Activated T-cell treated with anti-CD3 and anti-CD28 coated beads, Interleukin-2, amount 50 U/mL, for 24 hours (primary cell): Measurements from ENCODE around the gene ZNF276.
"Not testable (repeated sequence)": the region's sequence is repeated elsewhere in the genome, so short reads cannot be mapped to it uniquely, and the experiment has no call there.

Experiments used
- DNase-seq: peaks from one replicate; pipeline ENCODE4 v3.0.0-alpha.2; 2020
- H3K27ac Mint-ChIP-seq: 2 replicates; pipeline ENCODE4 v1.8.0; 2020; ENCODE audit warnings: mild to moderate bottlenecking, mixed read lengths
- H3K27me3 Mint-ChIP-seq: 2 replicates; pipeline ENCODE4 v1.8.0; 2020; ENCODE audit warnings: mixed read lengths
- H3K36me3 Mint-ChIP-seq: 2 replicates; pipeline ENCODE4 v1.8.0; 2020; ENCODE audit warnings: low read depth, mixed read lengths
- H3K4me1 Mint-ChIP-seq: 2 replicates; pipeline ENCODE4 v1.8.0; 2020; ENCODE audit warnings: low read depth, mixed read lengths
- H3K4me3 Mint-ChIP-seq: 2 replicates; pipeline ENCODE4 v1.8.0; 2020; ENCODE audit warnings: mild to moderate bottlenecking, moderate library complexity, mixed read lengths
- H3K9me3 Mint-ChIP-seq: 2 replicates; pipeline ENCODE4 v1.8.0; 2020; ENCODE audit warnings: mixed read lengths

ZNF276 gene, protein sequence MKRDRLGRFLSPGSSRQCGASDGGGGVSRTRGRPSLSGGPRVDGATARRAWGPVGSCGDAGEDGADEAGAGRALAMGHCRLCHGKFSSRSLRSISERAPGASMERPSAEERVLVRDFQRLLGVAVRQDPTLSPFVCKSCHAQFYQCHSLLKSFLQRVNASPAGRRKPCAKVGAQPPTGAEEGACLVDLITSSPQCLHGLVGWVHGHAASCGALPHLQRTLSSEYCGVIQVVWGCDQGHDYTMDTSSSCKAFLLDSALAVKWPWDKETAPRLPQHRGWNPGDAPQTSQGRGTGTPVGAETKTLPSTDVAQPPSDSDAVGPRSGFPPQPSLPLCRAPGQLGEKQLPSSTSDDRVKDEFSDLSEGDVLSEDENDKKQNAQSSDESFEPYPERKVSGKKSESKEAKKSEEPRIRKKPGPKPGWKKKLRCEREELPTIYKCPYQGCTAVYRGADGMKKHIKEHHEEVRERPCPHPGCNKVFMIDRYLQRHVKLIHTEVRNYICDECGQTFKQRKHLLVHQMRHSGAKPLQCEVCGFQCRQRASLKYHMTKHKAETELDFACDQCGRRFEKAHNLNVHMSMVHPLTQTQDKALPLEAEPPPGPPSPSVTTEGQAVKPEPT

DNA sequence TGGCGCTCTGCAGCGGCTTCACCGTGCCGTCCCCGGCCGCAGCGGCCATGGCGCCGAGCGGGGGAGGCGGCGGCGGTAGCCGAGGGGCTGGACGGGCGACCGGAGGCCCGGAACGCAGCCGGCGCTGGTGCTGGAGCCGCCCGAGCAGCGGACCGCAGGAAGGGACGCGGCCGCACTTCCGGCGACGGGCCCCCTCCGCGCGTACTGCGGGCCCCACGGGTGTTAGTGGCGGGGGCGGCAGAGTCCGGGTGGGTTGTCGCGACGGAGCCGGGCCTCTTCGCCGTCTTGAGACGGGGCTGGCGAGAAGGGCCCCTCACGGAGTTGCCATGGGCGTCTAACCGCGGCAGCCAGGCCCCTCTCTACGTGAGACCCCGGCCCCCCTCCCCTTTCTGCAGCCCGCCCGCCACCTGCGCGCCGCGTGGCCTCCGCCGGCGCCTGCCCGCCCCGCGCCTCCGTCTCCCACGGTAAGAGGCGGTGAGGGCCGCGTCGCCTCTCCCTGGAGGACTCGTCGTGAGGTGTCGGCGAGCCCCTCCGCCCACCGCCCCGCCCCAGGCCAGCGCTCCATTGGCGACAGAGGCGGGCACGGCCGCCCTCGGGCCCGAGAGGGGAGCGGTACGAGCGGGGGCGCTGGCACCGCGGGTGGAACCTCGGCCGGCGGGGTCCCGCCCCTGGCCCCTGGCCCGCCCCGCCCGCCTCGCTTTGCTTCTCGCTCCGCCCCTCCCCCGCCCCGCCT lies at the start of gene ZNF276, which contains the start of gene VPS9D1:
TSS of gene ZNF276 (plus strand) at position 725 of the 733 bp plus-strand sequence. CDS start 104 bp downstream, outside the sequence.
TSS of gene VPS9D1 (minus strand) at position 86 of the 733 bp plus-strand sequence. CDS start at position 49, 37 bp downstream.
- peaks cover 52% of the 10 kb centered on the region for H3K4me1 Mint-ChIP-seq
- peaks cover 49% of the 10 kb centered on the region for H3K36me3 Mint-ChIP-seq
- DNase-seq = peak; percentile 92
- peak within 1 kb of the TSS; percentile 89 for H3K4me3 Mint-ChIP-seq
- H3K9me3 Mint-ChIP-seq = no peaks in the 10 kb centered on the region
- no peaks in the 10 kb centered on the region for H3K27me3 Mint-ChIP-seq
- H3K27ac Mint-ChIP-seq = peak within 1 kb of the TSS; percentile 94

DNA sequence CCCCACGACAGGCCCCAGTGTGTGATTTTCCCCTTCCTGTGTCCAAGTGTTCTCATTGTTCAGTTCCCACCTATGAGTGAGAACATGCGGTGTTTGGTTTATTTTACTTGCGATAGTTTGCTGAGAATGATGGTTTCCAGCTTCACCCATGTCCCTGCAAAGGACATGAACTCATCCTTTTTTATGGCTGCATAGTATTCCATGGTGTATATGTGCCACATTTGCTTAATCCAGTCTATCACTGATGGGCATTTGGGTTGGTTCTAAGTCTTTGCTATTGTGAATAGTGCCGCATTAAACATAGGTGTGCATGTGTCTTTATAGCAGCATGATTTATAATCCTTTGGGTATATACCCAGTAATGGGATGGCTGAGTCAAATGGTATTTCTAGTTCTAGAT lies 49.8 kb upstream of the ZNF276 start:
- H3K36me3 Mint-ChIP-seq, H3K27me3 Mint-ChIP-seq, H3K4me3 Mint-ChIP-seq, DNase-seq, H3K27ac Mint-ChIP-seq, H3K9me3 Mint-ChIP-seq: not testable (repeated sequence)
- H3K4me1 Mint-ChIP-seq = peaks cover 23% of the 10 kb centered on the region

DNA sequence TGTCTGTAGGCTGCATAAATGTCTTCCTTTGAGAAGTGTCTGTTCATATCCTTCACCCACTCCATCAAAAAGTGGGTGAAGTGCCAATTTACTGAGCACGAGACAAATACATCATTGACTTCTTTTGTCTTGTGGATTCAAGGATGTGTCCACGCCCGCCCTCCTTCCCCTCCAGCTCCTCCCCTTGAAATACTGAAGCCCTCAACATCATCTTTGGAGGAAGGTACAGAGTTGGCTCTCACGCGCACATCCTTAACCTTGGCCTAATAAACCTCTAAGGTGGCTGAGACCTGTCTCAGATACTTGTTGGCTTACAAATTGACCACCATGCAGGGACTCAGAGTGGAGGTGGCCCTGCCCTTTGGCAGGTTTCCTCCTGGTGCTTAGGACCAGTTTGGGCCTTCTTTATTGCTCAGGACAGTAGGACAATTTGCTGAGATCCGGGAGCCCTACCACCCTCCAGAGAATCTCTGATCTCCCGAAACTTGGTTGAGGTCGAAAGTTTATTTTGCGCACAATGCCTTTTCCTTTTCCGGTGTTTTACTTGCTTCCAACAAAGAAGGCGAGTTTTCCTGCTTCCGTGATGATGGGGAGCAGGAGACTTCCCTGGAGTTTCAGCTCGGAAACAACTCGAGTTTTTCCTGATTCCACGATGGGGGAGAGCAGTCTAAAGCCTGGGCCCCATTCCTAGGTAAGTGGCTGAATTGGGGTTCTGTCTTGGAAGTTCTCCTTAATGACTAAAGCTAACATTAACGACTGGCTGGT lies 49.0 kb upstream of the ZNF276 start:
- Mint-ChIP-seq H3K27me3 (no peaks in the 10 kb centered on the region), H3K4me1 (peaks cover 23% of the 10 kb centered on the region), H3K9me3 (no peaks in the 10 kb centered on the region), H3K27ac (no peak overlapping the region), H3K4me3 (no peak overlapping the region), H3K36me3 (peaks cover 5% of the 10 kb centered on the region)
- no peak for DNase-seq

DNA sequence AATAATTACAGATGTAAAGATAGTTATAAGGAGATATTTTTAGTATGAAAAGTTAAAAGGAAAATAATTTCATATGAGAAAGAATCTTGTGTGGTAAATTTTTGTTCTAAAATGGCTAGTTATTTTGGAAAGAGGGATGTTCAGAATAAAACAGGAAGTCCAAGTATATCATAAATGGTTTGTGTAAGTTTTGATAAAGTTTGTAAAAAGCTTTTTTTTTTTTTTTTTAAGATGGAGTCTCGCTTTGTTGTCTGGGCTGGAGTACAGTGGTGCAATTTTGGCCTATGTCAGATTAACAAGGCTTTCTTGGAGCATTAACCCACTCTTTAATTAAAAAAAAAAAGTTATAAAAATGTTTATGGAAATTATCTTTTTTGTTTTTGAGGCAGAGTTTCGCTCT lies 43.1 kb upstream of the ZNF276 start:
- Mint-ChIP-seq H3K9me3 (no peaks in the 10 kb centered on the region), H3K27ac (no peak overlapping the region), H3K4me3 (no peak overlapping the region), H3K4me1 (no peaks in the 10 kb centered on the region), H3K27me3 (no peaks in the 10 kb centered on the region), H3K36me3 (peaks cover 2% of the 10 kb centered on the region)
- DNase-seq = no peak

DNA sequence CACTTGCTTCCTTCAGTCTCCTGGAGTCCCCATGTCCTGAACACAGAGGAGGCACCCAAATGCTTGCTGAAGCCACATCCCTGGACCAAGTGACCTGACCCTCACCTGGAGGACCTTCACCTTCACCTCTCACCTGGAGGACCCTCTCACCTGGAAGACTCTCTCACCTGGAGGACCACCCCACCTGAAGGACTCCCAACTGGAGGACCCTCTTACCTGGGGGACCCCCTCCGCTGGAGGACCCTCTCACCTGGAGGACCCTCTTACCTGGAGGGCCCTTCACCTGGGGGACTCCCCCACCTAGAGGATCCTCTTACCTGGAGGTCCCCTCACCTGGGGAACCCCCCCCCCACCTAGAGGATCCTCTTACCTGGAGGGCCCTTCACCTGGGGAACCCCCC lies 35.4 kb upstream of the ZNF276 start:
- H3K4me3 Mint-ChIP-seq = peak overlapping the region; percentile 64
- no peak for DNase-seq
- peaks cover 49% of the 10 kb centered on the region for H3K36me3 Mint-ChIP-seq
- H3K4me1 Mint-ChIP-seq = peaks cover 19% of the 10 kb centered on the region
- H3K9me3 Mint-ChIP-seq = no peaks in the 10 kb centered on the region
- H3K27me3 Mint-ChIP-seq = no peaks in the 10 kb centered on the region
- peak overlapping the region; percentile 74 for H3K27ac Mint-ChIP-seq

DNA sequence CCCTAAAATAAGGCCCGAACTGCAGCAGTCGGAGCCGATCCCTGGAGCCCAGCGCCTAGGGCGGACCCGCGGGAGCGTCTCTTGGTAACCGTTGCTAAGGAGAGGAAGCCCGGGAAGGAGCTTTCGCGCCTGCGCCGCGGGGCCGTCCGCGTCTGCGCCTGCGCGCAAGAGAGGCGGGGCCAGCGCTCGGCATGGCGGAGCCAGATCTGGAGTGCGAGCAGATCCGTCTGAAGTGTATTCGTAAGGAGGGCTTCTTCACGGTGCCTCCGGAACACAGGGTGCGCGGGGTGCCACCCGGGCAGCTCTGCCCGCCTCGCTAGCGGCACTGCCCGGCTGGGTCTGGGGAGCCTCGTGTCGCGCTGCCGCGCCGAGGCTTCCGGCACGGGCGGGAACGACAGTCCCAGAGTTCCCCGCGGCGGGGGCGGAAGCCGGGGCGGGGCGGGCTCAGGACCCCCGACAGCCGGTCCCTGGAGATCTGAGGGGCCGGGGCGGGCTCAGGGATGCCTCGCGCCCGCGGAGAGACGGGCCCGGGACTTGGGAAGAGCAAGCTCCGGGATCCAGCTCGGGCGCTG lies 34.7 kb upstream of the ZNF276 start, which contains the start of gene CDK10:
TSS of gene CDK10 (plus strand) at position 170 of the 572 bp plus-strand sequence. CDS start at position 192, 22 bp downstream.
- peaks cover 55% of the 10 kb centered on the region for H3K36me3 Mint-ChIP-seq
- peak within 1 kb of the TSS; percentile 89 for H3K4me3 Mint-ChIP-seq
- H3K4me1 Mint-ChIP-seq = peaks cover 19% of the 10 kb centered on the region
- peak; percentile 97 for DNase-seq
- H3K27me3 Mint-ChIP-seq = no peaks in the 10 kb centered on the region
- peak within 1 kb of the TSS; percentile 96 for H3K27ac Mint-ChIP-seq
- H3K9me3 Mint-ChIP-seq = no peaks in the 10 kb centered on the region

DNA sequence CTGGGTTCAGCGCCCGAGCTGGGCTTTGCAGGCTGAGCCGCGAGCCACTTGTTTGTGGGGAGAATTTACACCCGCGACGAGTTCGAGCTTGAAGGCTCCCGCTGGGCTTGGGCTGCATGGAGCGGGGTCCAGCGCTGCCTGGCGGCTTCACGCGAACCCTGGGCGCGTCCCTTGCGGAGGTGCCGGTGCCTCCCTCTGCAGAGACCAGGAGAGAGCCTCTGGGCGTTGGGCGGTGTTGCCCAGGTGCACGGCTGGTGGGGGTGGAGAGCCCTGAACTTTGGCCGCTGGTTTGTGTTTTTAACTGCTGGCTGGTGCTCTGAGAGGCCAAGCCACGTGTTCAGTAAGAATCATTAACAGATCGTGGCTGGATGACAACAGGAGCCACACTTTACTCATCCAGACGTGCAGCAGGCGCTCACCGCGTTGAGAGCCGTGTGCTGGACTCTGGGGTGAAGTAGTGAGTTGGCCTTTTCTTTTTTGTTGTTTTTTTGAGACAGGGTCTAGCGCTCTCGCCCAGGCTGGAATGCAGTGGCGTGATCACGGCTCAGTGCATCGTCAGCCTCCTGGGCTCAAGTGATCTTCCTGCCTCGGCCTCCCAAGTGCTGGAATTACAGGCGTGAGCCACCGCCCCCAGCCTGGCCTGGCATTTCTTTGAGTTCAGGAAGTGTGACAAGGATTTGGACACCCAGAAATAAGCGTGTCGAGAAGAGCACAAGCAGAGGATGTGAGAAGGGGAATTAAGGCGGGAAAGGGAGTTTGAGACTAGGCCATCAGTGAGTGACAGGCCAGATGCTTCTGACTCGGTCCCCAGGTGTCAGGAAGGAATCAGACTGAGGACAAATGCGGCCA lies 34.0 kb upstream of the ZNF276 start:
- H3K36me3 Mint-ChIP-seq = peaks cover 60% of the 10 kb centered on the region
- peak overlapping the region; percentile 96 for H3K27ac Mint-ChIP-seq
- H3K4me3 Mint-ChIP-seq = peak overlapping the region; percentile 89
- H3K27me3 Mint-ChIP-seq = no peaks in the 10 kb centered on the region
- peaks cover 19% of the 10 kb centered on the region for H3K4me1 Mint-ChIP-seq
- no peaks in the 10 kb centered on the region for H3K9me3 Mint-ChIP-seq
- no peak for DNase-seq

DNA sequence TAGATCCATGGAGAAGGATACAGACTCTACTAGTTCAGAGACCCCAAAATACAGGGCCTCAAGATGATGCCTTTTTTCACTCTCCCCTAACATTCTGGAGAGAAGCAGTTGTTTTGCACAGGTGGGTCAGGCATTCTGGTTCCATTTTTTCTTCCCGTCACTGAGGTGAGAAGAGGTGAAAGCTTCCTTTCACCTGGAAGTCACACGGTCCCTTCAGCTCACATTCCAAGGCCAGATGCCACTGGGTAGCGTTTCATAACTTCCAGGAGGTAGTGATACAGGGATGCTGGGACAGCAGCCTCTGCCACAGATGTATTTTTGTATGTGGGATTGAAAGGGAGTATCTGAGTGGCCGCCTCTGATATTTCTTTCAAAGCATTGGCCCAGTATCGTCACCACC lies 32.9 kb upstream of the ZNF276 start:
- no peak for DNase-seq
- no peaks in the 10 kb centered on the region for H3K9me3 Mint-ChIP-seq
- peaks cover 19% of the 10 kb centered on the region for H3K4me1 Mint-ChIP-seq
- no peaks in the 10 kb centered on the region for H3K27me3 Mint-ChIP-seq
- peaks cover 71% of the 10 kb centered on the region for H3K36me3 Mint-ChIP-seq
- H3K27ac Mint-ChIP-seq = peak overlapping the region; percentile 61
- H3K4me3 Mint-ChIP-seq = peak overlapping the region; percentile 89

DNA sequence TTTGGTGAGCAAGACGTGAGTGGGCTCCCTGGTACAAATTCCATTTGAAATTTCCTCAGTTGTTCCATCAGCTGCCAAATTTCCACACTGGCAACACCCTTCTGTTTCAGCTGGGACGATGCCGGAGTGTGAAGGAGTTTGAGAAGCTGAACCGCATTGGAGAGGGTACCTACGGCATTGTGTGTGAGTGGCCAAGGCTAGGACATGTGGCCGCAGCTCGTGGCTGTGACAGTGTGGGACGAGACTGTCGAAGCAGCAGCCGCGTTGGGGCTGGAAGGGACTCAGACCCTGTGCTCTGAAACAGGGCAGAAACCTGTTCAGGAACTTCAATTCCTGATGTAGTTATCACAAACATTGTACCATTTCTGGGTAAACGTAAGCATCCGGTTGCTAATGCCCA lies 32.2 kb upstream of the ZNF276 start:
- H3K4me3 Mint-ChIP-seq = no peak overlapping the region
- H3K9me3 Mint-ChIP-seq = no peaks in the 10 kb centered on the region
- H3K4me1 Mint-ChIP-seq = peaks cover 19% of the 10 kb centered on the region
- H3K27ac Mint-ChIP-seq = peak overlapping the region; percentile 14
- DNase-seq = no peak
- no peaks in the 10 kb centered on the region for H3K27me3 Mint-ChIP-seq
- peaks cover 78% of the 10 kb centered on the region for H3K36me3 Mint-ChIP-seq

DNA sequence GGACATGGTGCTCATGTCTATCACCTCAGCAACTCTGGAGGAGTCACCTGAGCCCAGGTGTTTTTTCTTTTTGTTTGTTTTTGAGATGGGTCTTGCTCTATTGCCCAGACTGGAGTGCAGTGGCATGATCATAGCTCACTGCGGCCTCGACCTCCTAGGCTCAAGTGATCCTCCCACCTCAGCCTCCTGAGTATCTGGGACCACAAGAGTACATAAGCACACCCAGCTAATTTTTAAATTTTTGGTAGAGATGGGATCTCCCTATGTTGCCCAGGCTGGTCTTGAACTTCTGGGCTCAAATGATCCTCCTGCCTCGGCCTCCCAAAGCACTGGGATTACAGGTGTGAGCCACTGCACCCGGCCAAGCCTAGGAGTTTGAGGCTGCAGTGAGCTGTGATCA lies 31.7 kb upstream of the ZNF276 start:
- Mint-ChIP-seq H3K36me3 (peaks cover 81% of the 10 kb centered on the region), H3K4me1 (peaks cover 19% of the 10 kb centered on the region)
- not testable (repeated sequence) for H3K9me3 Mint-ChIP-seq, H3K27ac Mint-ChIP-seq, H3K27me3 Mint-ChIP-seq, H3K4me3 Mint-ChIP-seq, DNase-seq

DNA sequence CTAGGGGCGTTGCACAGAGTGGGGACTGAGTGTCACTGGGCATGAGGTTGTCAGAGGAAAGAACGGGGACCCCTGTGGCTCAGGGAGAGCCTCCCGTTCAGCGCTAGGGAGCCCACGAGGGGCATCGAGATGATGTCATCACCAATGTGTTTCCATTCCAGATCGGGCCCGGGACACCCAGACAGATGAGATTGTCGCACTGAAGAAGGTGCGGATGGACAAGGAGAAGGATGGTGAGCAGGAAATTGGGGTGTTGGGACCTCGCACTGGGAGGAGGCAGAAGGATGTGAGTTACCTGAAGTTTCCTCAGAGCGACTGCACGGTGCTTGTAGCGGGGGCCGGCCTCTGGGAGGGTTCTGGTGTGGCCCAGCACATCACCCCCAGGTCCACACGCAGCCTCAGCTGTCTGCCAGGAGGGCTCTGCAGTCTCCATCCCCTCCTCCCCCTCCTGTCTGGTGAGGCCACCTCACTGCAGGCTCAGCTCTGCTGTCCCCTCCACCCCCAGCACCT lies 30.9 kb upstream of the ZNF276 start:
- DNase-seq = no peak
- Mint-ChIP-seq H3K4me1 (peaks cover 23% of the 10 kb centered on the region), H3K9me3 (no peaks in the 10 kb centered on the region), H3K36me3 (peaks cover 84% of the 10 kb centered on the region), H3K4me3 (no peak overlapping the region), H3K27me3 (no peaks in the 10 kb centered on the region), H3K27ac (no peak overlapping the region)

DNA sequence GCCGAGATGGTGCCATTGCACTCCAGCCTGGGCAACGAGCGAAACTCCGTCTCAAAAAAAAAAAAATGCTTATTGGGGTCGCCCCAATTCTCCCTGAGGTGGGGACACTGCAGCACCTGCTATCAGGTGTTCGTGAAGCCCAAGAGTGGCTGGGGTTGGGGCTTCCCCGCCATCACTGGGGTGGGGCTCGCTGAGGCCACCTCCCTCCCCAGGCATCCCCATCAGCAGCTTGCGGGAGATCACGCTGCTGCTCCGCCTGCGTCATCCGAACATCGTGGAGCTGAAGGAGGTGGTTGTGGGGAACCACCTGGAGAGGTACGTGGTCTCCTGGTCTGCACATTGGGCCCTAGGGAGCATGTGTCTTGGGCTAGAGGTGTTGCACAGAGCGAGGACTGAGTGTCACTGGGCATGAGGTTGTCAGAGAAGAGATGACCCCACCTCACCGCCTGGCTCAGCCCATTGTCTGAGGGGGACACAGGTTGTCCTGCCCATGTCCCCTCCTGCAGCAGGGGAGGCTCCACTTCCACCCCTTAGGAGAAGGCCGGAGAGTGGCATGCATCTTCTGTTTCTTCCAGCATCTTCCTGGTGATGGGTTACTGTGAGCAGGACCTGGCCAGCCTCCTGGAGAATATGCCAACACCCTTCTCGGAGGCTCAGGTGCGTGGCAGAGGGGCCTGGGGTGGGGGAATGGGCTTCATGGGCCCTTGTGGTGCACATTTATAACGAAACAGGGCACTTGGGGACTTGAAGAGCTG lies 29.9 kb upstream of the ZNF276 start:
- H3K9me3 Mint-ChIP-seq = no peaks in the 10 kb centered on the region
- no peak for DNase-seq
- no peaks in the 10 kb centered on the region for H3K27me3 Mint-ChIP-seq
- no peak overlapping the region for H3K4me3 Mint-ChIP-seq
- H3K36me3 Mint-ChIP-seq = peaks cover 88% of the 10 kb centered on the region
- no peak overlapping the region for H3K27ac Mint-ChIP-seq
- peaks cover 26% of the 10 kb centered on the region for H3K4me1 Mint-ChIP-seq
